ENCODE measurements around the gene GOLGA8R.
"Not testable (repeated sequence)": the region's sequence is repeated elsewhere in the genome, so short reads cannot be mapped to it uniquely, and the experiment has no call there.

The GOLGA8R gene

DNA sequence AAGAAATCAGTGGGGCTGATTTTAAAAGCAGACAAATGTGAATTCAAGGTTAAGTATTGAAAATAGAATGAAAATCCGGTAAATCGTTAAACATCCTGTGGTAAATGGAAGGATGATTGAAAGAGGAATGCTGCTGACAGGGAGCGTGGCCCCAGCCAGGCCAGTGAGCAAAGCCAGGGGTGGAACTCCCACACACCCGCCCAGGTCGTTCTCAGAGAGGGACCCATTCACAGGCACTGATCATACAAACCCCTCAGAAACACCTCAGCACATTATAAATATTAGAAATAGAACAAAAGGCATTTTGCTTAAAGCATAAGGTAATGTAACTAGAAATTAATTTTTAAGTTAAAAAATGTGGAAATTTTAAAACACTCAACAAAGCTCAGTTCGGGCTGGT, 59.0 kb downstream of the GOLGA8R start:
- in situ Hi-C loops (cut with HindIII; ENCODE audit: low sequenced_read_pairs) = not testable (repeated sequence)

All from endothelial cell of hepatic sinusoid (primary cell).